ENCODE data around the gene KCNIP1.

DNA sequence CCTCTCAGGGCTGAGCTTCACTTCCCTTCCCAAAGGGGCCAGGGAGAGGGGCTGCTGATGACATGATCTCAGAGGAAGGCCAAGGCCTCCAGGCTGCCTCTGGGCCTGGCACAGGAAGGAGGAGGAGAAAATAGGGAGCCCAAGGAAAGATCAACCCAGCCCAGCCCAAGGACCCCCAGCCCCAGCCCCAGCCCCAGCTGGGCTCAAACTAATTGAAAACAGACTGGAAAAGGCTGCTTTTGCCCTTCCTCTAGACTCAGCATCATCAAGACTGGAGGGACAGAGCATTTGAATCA, 18.3 kb upstream of the KCNIP1 start:
- TF ChIP-seq, protein P1, sequence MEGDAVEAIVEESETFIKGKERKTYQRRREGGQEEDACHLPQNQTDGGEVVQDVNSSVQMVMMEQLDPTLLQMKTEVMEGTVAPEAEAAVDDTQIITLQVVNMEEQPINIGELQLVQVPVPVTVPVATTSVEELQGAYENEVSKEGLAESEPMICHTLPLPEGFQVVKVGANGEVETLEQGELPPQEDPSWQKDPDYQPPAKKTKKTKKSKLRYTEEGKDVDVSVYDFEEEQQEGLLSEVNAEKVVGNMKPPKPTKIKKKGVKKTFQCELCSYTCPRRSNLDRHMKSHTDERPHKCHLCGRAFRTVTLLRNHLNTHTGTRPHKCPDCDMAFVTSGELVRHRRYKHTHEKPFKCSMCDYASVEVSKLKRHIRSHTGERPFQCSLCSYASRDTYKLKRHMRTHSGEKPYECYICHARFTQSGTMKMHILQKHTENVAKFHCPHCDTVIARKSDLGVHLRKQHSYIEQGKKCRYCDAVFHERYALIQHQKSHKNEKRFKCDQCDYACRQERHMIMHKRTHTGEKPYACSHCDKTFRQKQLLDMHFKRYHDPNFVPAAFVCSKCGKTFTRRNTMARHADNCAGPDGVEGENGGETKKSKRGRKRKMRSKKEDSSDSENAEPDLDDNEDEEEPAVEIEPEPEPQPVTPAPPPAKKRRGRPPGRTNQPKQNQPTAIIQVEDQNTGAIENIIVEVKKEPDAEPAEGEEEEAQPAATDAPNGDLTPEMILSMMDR (IDR thresholded peaks at IDR 0.05): no peak
- no peak for TF ChIP-seq POLR2A (IDR thresholded peaks at IDR 0.05)
